Measurements from ENCODE around the gene ADAR. TPM values are rescaled to one million over a fixed set of nuclear protein-coding genes. Genes with fewer than 3 reads are reported as not detected.
A peak's percentile ranks its signal among the peaks of the same experiment; 100 is the strongest.

Gene ADAR
- total RNA-seq, 2 donors from 2014 or later: 115 to 125 TPM

GRCh38 chr1:154607106-154607608 is 829 bp downstream of the ADAR start:
- no peaks in the 10 kb centered on the region for H3K27me3 ChIP-seq
- peak overlapping the region; percentile 92 for H3K27ac ChIP-seq
- H3K36me3 ChIP-seq: no peaks in the 10 kb centered on the region
- H3K4me1 ChIP-seq: peaks cover 5% of the 10 kb centered on the region
- peak overlapping the region; percentile 78 for H3K4me3 ChIP-seq
- intact Hi-C loops (cut with DNase I): no loop called here
- peak overlapping the region; percentile 96 to 99 for H3K9ac ChIP-seq (ENCODE audit: low read depth in 2 of 2, low read length in 2 of 2)
- TF ChIP-seq CTCF (IDR thresholded peaks at IDR 0.05): no peak
- no peak for DNase-seq
- no peaks in the 10 kb centered on the region for H3K9me3 ChIP-seq

GRCh38 chr1:154605534-154605933 is 2.5 kb downstream of the ADAR start:
- intact Hi-C loops (cut with DNase I): no loop called here
- no peak for TF ChIP-seq CTCF (IDR thresholded peaks at IDR 0.05)
- Histone ChIP-seq H3K9ac (ENCODE audit: low read depth in 2 of 2, low read length in 2 of 2) (no peak overlapping the region), H3K27ac (no peak overlapping the region), H3K4me3 (no peak overlapping the region), H3K4me1 (peaks cover 5% of the 10 kb centered on the region), H3K36me3 (no peaks in the 10 kb centered on the region), H3K9me3 (no peaks in the 10 kb centered on the region), H3K27me3 (no peaks in the 10 kb centered on the region)
- DNase-seq: no peak

GRCh38 chr1:154603317-154603716 is 4.7 kb downstream of the ADAR start:
- no peak for DNase-seq
- H3K9ac ChIP-seq (ENCODE audit: low read depth in 2 of 2, low read length in 2 of 2): no peak overlapping the region
- H3K4me3 ChIP-seq: no peak overlapping the region
- intact Hi-C loops (cut with DNase I): no loop called here
- no peak overlapping the region for H3K27ac ChIP-seq
- H3K9me3 ChIP-seq: no peaks in the 10 kb centered on the region
- H3K4me1 ChIP-seq: no peaks in the 10 kb centered on the region
- no peaks in the 10 kb centered on the region for H3K36me3 ChIP-seq
- TF ChIP-seq CTCF (IDR thresholded peaks at IDR 0.05): no peak
- H3K27me3 ChIP-seq: no peaks in the 10 kb centered on the region

- DNase-seq: no peak
- H3K4me1 ChIP-seq: no peaks in the 10 kb centered on the region
- H3K9me3 ChIP-seq: no peaks in the 10 kb centered on the region
- no peaks in the 10 kb centered on the region for H3K27me3 ChIP-seq
- peaks cover 23% of the 10 kb centered on the region for H3K36me3 ChIP-seq
- H3K4me3 ChIP-seq: no peak overlapping the region
- no peak for TF ChIP-seq CTCF (IDR thresholded peaks at IDR 0.05)
- H3K9ac ChIP-seq (ENCODE audit: low read depth in 2 of 2, low read length in 2 of 2): no peak overlapping the region
- H3K27ac ChIP-seq: no peak overlapping the region
- intact Hi-C loops (cut with DNase I): no loop called here
These were observed 8.3 kb downstream of the ADAR start for GRCh38 chr1:154599658-154600057.

- peaks cover 29% of the 10 kb centered on the region for H3K36me3 ChIP-seq
These were observed 8.9 kb downstream of the ADAR start for GRCh38 chr1:154598871-154599635.

More at GRCh38 chr1:154598871-154599635, 8.9 kb downstream of the ADAR start:
- TF ChIP-seq CTCF (IDR thresholded peaks at IDR 0.05): no peak
- DNase-seq: no peak
- H3K9ac ChIP-seq (ENCODE audit: low read depth in 2 of 2, low read length in 2 of 2): no peak overlapping the region
- intact Hi-C loops (cut with DNase I): no loop called here
- no peaks in the 10 kb centered on the region for H3K27me3 ChIP-seq
- no peaks in the 10 kb centered on the region for H3K4me1 ChIP-seq
- no peaks in the 10 kb centered on the region for H3K9me3 ChIP-seq
- no peak overlapping the region for H3K4me3 ChIP-seq
- H3K27ac ChIP-seq: no peak overlapping the region
